Body of pancreas (tissue), 4 donors: ENCODE data around the gene C5AR1.

ENCODE experiments used
- POLR2A ChIP-seq, 3 donors: fragments of 450-650 bp; IDR thresholded peaks; one replicate each; pipeline ENCODE4 v1.6.1; 2016; ENCODE audit warnings: antibody characterized with exemption in 3 of 3, mild to moderate bottlenecking in 2 of 3
- TF ChIP-seq, protein P1 (sequence below), 7 experiments: fragments of 450-650 bp in 4 of 7; fragments of 200-600 bp in 3 of 7; sonication (generic) in 3 of 7; IDR thresholded peaks; one replicate each; pipeline ENCODE4 v1.5.1; 2016 to 2019; ENCODE audit warnings: antibody characterized with exemption in 7 of 7

DNA sequence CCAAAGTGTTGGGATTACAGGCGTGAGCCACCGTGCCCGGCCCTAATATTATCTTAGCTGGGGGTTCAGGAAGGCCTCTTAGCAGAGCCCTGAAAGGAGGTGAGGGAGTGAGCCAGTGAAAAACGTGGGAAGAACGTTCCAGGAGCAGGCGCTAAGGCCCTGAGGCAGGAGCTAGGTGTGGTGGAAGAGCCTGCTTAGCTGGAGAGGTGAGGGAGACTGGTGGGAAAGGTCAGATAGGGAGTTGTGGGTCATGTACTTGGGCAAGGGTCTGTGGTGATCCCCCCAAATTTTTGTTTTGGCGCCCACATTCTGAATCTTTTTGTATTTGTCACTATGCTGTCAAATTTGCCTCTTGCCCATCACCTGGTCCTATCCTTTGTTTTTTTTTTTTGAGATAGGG is 40.1 kb upstream of the C5AR1 start:
- TF ChIP-seq, protein P1, sequence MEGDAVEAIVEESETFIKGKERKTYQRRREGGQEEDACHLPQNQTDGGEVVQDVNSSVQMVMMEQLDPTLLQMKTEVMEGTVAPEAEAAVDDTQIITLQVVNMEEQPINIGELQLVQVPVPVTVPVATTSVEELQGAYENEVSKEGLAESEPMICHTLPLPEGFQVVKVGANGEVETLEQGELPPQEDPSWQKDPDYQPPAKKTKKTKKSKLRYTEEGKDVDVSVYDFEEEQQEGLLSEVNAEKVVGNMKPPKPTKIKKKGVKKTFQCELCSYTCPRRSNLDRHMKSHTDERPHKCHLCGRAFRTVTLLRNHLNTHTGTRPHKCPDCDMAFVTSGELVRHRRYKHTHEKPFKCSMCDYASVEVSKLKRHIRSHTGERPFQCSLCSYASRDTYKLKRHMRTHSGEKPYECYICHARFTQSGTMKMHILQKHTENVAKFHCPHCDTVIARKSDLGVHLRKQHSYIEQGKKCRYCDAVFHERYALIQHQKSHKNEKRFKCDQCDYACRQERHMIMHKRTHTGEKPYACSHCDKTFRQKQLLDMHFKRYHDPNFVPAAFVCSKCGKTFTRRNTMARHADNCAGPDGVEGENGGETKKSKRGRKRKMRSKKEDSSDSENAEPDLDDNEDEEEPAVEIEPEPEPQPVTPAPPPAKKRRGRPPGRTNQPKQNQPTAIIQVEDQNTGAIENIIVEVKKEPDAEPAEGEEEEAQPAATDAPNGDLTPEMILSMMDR (IDR thresholded peaks at IDR 0.05) = no peak
- no peak for TF ChIP-seq POLR2A (IDR thresholded peaks at IDR 0.05)
